Limb (tissue), 2 donors: Measurements from ENCODE around the gene BRINP2.
A peak's percentile ranks its signal among the peaks of the same experiment; 100 is the strongest.

ENCODE experiments used
- DNase-seq, 2 donors: peaks; one replicate each; pipeline ENCODE4 v3.0.0-alpha.2; 2016; ENCODE audit errors: extremely low spot score in 2 of 2

The BRINP2 gene

GRCh38 chr1:177164380-177165068, 6.2 kb upstream of the BRINP2 start, which contains the start of gene ASTN1:
TSS of gene ASTN1 (minus strand) at chr1:177164712. CDS start at chr1:177164676, 36 bp downstream.
- DNase-seq = peak in 1 of 2 donors; percentile 76

DNA sequence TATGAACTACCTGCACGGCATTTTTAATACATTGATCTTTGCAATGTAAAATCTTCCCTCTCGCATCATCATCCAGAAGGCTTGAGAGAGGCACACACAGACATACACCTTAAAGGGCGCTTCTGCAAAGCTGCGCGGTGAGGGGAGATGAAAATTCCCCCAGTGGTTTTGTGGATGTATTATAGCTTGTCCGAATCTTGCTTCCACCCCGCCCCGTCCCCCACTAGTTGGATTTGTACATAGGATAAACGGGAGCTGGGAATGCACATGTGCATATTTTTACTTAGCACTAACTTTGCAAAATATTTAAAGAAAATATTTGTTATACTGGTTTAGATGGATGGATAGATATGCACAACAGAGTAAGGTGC, 5.7 kb upstream of the BRINP2 start:
- DNase-seq = no peak

DNA sequence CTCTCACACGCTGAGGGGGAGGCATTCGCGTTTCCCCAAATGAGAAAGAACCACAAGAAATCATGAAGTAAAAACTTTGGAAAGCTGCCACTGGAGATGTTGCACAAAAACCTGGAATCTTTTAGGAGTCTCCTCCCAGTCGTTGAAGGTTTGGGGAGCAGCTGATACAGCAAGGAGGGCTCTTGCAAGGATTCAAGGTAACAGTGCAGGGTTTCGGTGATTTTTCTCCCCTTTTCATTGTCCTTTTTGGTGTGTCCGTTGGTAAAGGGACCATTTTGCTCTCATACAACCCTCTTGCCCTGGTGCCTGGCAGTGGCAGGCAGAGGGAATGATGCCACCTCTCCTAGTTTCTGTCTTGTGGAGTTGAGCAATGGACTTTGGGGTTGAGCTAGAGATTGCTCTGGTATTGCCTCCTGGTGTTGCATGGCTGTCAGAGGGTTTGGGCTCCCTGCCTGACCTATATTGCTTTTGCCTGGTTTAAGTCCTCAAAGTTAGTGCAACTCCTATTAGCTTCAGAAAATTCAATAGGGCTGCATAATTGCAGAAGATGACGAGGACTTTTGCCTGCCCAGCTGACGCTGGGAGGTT, 872 bp downstream of the BRINP2 start:
- DNase-seq = no peak

DNA sequence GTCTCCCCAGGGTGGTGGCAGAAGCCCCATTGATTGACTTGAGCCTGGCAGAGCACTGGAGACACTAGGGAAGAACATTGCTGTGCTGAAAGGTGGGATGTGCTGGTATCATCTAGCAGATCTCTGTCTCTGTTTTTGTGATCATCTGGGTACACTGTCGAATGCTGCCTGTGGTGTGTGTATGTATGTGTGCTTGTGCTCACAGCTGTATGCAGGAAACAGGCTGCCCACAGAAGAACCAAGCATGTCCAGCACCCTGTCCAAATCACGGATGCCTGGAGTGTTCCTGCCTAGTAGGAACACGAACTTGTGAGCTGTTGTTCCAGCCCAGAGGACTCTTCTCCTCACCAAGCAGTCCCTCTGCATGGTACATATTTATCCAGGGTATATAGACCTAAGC, 1.5 kb downstream of the BRINP2 start:
- no peak for DNase-seq

DNA sequence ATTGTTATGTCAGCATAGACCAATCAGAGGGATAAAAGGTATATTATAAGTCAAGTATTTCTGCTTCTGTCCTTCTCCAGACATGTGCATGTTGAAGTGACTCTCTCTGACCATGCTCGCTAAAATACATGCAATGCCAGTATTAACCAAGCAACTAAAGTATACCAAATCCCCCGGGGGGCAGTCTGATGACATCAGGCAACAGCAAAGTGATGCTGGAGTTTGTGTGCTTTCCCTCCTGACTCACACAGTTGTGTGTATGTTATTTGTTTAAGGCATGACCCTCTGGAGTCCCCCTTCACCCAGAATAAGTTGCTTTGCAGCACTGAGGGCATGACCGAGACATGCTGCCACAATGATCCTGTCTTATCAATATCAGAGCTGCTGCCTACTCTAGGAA, 2.1 kb downstream of the BRINP2 start:
- no peak for DNase-seq

- DNase-seq = no peak
Observed at GRCh38 chr1:177173976-177174375, 3.2 kb downstream of the BRINP2 start.

GRCh38 chr1:177174921-177175634, 4.3 kb downstream of the BRINP2 start:
- DNase-seq = no peak

GRCh38 chr1:177181280-177181630, 10.5 kb downstream of the BRINP2 start:
- no peak for DNase-seq

GRCh38 chr1:177181631-177182291, 11.0 kb downstream of the BRINP2 start:
- DNase-seq = peak; percentile 53 to 82

GRCh38 chr1:177183836-177184235, 13.1 kb downstream of the BRINP2 start:
- no peak for DNase-seq

DNA sequence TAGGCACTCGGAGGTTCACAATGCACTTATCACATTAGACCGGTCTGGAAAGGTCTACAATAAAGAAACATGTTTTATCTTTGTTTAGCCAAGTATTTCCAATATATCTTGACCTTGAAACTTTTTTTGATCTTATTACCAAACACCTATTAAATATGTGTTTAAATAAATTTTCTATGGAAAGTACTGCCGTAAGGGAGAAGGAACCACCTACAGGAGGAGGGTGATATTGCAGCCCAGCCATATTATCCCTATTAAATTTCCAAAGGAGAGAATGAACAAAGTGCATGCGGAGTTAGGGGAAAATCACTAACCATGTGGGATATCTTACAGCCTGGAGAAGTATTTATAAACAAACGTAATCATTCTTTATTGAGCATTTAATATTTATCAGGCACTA, 14.5 kb downstream of the BRINP2 start:
- no peak for DNase-seq

DNA sequence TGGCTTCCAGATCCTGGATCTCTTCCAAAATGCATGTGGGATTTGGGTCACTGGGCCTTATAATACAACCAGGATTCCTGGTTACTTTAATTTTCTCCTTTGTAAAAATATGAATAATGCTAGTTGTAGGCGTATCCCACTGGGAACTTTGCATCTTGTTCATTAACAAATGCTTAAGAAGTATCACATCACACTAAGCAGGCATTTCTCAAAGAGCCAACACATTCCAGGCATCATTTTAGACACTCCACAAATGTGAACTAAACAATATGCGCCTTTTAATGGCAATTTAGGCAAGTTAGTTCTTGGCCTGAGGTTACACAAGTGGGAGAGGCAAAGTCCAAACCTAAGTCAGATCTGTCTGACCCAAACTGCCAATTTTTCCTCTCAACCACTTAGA, 15.9 kb downstream of the BRINP2 start:
- no peak for DNase-seq

- no peak for DNase-seq
Observed at GRCh38 chr1:177190308-177190970, 19.7 kb downstream of the BRINP2 start.

DNA sequence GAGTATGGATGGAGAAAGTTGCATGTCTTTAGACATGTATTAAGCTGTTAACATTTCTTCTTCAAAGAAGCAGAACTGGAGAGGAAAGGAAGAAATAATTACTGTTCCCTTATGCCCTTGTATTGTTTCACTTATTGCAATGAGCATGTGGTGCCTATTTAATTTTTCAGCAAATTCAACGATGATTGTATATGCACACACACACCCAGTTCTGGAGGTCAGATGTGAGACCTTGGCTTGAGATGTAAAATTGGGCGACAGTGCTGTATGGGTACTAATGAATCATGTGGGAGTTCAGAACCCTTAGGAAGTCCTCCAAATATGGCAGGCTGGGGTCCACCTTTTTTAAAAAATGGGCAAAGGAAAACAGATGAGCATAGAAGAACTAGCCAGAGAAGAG, 27.5 kb downstream of the BRINP2 start:
- DNase-seq = no peak

DNA sequence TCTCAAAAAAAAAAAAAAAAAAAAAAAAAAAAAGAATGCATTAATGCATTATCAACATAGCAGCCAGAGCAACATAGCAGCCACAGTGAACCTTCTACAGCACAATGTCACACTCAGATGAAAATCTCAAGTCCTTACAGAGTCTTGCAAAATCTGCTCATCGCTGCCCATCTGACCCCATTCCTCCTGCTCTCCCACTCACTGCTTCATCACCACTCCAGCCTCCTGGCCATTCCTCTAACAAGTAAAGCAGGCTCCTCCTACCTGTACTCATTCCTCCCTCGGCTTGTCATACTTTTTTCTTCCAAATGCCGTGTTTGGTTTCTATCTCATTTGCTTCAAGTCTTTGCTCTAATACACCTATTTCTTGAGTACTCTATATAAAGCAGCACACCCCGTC, 29.5 kb downstream of the BRINP2 start:
- DNase-seq = no peak

GRCh38 chr1:177206831-177207355, 36.1 kb downstream of the BRINP2 start:
- DNase-seq = no peak

- no peak for DNase-seq
Observed at GRCh38 chr1:177208920-177209319, 38.2 kb downstream of the BRINP2 start.

DNA sequence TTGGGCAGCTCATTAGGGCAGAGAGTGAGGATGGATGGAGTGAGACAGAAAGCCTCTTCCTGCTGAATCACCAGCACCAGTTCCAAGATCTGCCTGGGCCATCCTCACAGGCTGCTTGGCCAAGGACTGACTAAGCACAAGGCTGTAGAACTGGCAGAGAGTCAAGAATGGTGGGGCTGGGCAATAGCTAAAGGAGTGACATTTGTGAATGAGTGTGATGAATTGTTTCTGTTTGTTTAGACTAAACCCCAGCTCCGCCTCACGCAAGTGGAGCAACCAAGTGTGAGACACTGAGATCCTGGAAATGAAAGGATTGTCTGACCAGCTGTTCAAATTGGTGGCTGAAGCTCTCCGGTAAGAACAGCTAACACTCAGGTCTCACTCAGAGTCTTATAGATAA, 38.6 kb downstream of the BRINP2 start:
- DNase-seq = peak; percentile 49 to 56

DNA sequence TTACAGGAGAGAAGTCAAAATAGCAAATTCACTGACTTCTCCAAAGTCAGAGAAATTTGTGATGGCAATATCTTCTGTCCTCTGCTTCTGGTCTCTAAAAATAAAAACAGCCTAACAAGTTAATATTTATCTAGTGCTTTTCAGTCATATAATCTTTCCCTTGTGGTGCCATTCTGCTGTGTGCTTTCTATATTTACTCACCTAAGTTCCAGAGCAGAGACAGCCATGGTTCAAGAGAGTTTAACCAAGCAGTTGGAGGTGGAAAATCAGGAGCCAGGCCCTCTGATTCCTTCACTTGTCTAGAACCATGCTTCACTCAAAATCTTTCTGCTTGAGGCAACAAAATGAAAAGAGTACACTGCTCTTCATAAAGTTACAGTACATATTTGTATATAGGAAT, 39.3 kb downstream of the BRINP2 start:
- DNase-seq = no peak

GRCh38 chr1:177211231-177211630, 40.5 kb downstream of the BRINP2 start:
- no peak for DNase-seq

GRCh38 chr1:177216587-177217202, 45.9 kb downstream of the BRINP2 start:
- DNase-seq = no peak
